HEK293T (cell line): ENCODE measurements around the gene CYP21A2.

Source experiments
- BHLHE40 ChIP-seq: fragments of 450-650 bp; IDR thresholded peaks from 2 replicates; pipeline ENCODE4 v1.6.1; 2016; ENCODE audit warnings: mild to moderate bottlenecking, moderate library complexity, borderline replicate concordance
- CTBP1 ChIP-seq: fragments of 450-650 bp; IDR thresholded peaks from 2 replicates; pipeline ENCODE4 v1.6.1; 2016; ENCODE audit warnings: borderline replicate concordance
- FOXK2 ChIP-seq: fragments of 450-650 bp; IDR thresholded peaks from 2 replicates; pipeline ENCODE4 v1.6.1; 2016; ENCODE audit warnings: mild to moderate bottlenecking
- FOXM1 ChIP-seq: fragments of 450-650 bp; IDR thresholded peaks from 2 replicates; pipeline ENCODE4 v1.6.1; 2017; ENCODE audit warnings: mild to moderate bottlenecking, borderline replicate concordance
- HDGF ChIP-seq: fragments of 450-650 bp; IDR thresholded peaks from 2 replicates; pipeline ENCODE4 v1.6.1; 2017; ENCODE audit warnings: antibody characterized with exemption, borderline replicate concordance
- L3MBTL2 ChIP-seq: fragments of 450-650 bp; conservative IDR thresholded peaks from 2 replicates; pipeline ENCODE4 v1.6.1; 2016; ENCODE audit warnings: mild to moderate bottlenecking
- LEF1 ChIP-seq: fragments of 450-650 bp; IDR thresholded peaks from 2 replicates; pipeline ENCODE4 v1.6.1; 2017; ENCODE audit warnings: mild to moderate bottlenecking, borderline replicate concordance
- NFRKB ChIP-seq: fragments of 450-650 bp; IDR thresholded peaks from 2 replicates; pipeline ENCODE4 v1.6.1; 2016; ENCODE audit warnings: mild to moderate bottlenecking, moderate library complexity
- PKNOX1 ChIP-seq: fragments of 450-650 bp; IDR thresholded peaks from 2 replicates; pipeline ENCODE4 v1.6.1; 2016
- SUZ12 ChIP-seq: fragments of 450-650 bp; IDR thresholded peaks from 2 replicates; pipeline ENCODE4 v1.6.1; 2016; ENCODE audit warnings: mild to moderate bottlenecking
- TARDBP ChIP-seq: fragments of 450-650 bp; IDR thresholded peaks from 2 replicates; pipeline ENCODE4 v1.6.1; 2016
- ZNF384 ChIP-seq: fragments of 450-650 bp; IDR thresholded peaks from 2 replicates; pipeline ENCODE4 v1.6.1; 2016

GRCh38 chr6:32085759-32086459 is 47.7 kb downstream of the CYP21A2 start:
- TF ChIP-seq CTBP1: no peak
- no peak for TF ChIP-seq NFRKB
- TF ChIP-seq LEF1: no peak
- TF ChIP-seq FOXM1: no peak
- TF ChIP-seq PKNOX1: no peak
- no peak for TF ChIP-seq ZNF384
- TF ChIP-seq TARDBP: no peak
- no peak for TF ChIP-seq L3MBTL2
- no peak for TF ChIP-seq SUZ12
- no peak for TF ChIP-seq BHLHE40
- no peak for TF ChIP-seq HDGF
- no peak for TF ChIP-seq FOXK2
